Osteoblast (primary cell): ENCODE measurements around the gene TMF1. TPM values are rescaled to one million over a fixed set of nuclear protein-coding genes. Genes with fewer than 3 reads are reported as not detected.
A peak's percentile ranks its signal among the peaks of the same experiment; 100 is the strongest.

Experiments
- DNase-seq: peaks from one replicate; pipeline ENCODE4 v3.0.0; 2011; ENCODE audit warnings: low spot score, mixed read lengths; ENCODE audit not compliant: insufficient read length; ENCODE audit errors: missing footprints
- H2AFZ ChIP-seq: 2 replicates; pipeline ENCODE4 v1.6.0; 2011; ENCODE audit warnings: mild to moderate bottlenecking, low read length
- H3K27ac ChIP-seq: 2 replicates; pipeline ENCODE4 v1.5.1; 2011; ENCODE audit warnings: mild to moderate bottlenecking, low read depth, low read length, moderate library complexity
- H3K27me3 ChIP-seq: 2 replicates; pipeline ENCODE4 v1.6.0; 2012; ENCODE audit warnings: mild to moderate bottlenecking, control low read depth, inconsistent platforms, low read length, moderate library complexity; ENCODE audit not compliant: insufficient read depth
- H3K36me3 ChIP-seq: 2 replicates; pipeline ENCODE4 v1.5.1; 2011; ENCODE audit warnings: mild to moderate bottlenecking, low read length, control low read depth, moderate library complexity; ENCODE audit not compliant: insufficient read depth
- H3K4me1 ChIP-seq: 2 replicates; pipeline ENCODE4 v1.5.1; 2011; ENCODE audit warnings: mild to moderate bottlenecking, low read length, control low read depth, moderate library complexity; ENCODE audit not compliant: insufficient read depth
- H3K4me2 ChIP-seq: 2 replicates; pipeline ENCODE4 v1.6.0; 2011; ENCODE audit warnings: mild to moderate bottlenecking, low read length; ENCODE audit not compliant: insufficient read depth
- H3K4me3 ChIP-seq: fragments of 200-600 bp; sonication (generic); 3 replicates; pipeline ENCODE4 v1.5.1; 2012; ENCODE audit warnings: mild to moderate bottlenecking, low read length, inconsistent platforms; ENCODE audit not compliant: insufficient read depth
- H3K79me2 ChIP-seq: 2 replicates; pipeline ENCODE4 v1.6.0; 2012; ENCODE audit warnings: mild to moderate bottlenecking, low read length, control low read depth, inconsistent platforms; ENCODE audit not compliant: insufficient read depth
- H3K9me3 ChIP-seq: 2 replicates; pipeline ENCODE4 v1.5.1; 2011; ENCODE audit warnings: low read depth, low read length, control low read depth
- H4K20me1 ChIP-seq: 2 replicates; pipeline ENCODE4 v1.6.0; 2012; ENCODE audit warnings: mild to moderate bottlenecking, low read length, control low read depth; ENCODE audit not compliant: insufficient read depth
- total RNA-seq: library from RNA; depleted of rRNA; stranded (reverse); fragments of >200 nt; gene quantifications from 2 replicates; pipeline ENCODE4 v1.2.3, GENCODE V29; 2012
- TF ChIP-seq, protein P1 (sequence below): IDR thresholded peaks from 2 replicates; pipeline ENCODE4 v1.5.1; 2011; ENCODE audit warnings: mild to moderate bottlenecking, low read depth, low read length, moderate library complexity; ENCODE audit errors: extremely low read depth

The TMF1 gene
- total RNA-seq, 1 donor = 45.6 TPM

GRCh38 chr3:69090021-69090420 lies 37.9 kb upstream of the TMF1 start:
- peaks cover 59% of the 10 kb centered on the region for H3K4me1 ChIP-seq

DNA sequence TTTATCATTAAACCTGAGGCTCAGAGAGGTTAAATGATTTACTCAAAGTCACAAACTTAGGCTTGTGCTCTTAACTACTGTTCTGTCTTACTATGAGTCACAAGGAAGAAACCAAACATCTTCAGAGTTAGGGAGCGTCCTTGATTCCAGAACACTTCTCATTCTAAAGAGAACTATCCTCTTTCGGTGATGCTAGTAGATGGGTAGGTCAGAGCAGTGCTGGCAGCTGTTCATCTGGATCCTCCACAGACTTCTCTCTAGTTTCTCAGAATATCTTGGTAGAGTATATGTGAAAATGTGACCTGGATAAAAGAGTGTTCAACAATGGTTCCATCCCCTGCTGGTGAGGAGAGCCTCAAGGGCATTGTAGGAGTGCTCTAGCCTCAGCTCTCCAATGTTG lies 35.9 kb upstream of the TMF1 start:
- peaks cover 10% of the 10 kb centered on the region for H3K36me3 ChIP-seq
- H3K4me3 ChIP-seq = peak overlapping the region; percentile 1
- peaks cover 61% of the 10 kb centered on the region for H3K4me1 ChIP-seq
- peaks cover 37% of the 10 kb centered on the region for H4K20me1 ChIP-seq
- H3K27ac ChIP-seq = peak overlapping the region; percentile 10
- H3K27me3 ChIP-seq = no peaks in the 10 kb centered on the region
- TF ChIP-seq, protein P1, sequence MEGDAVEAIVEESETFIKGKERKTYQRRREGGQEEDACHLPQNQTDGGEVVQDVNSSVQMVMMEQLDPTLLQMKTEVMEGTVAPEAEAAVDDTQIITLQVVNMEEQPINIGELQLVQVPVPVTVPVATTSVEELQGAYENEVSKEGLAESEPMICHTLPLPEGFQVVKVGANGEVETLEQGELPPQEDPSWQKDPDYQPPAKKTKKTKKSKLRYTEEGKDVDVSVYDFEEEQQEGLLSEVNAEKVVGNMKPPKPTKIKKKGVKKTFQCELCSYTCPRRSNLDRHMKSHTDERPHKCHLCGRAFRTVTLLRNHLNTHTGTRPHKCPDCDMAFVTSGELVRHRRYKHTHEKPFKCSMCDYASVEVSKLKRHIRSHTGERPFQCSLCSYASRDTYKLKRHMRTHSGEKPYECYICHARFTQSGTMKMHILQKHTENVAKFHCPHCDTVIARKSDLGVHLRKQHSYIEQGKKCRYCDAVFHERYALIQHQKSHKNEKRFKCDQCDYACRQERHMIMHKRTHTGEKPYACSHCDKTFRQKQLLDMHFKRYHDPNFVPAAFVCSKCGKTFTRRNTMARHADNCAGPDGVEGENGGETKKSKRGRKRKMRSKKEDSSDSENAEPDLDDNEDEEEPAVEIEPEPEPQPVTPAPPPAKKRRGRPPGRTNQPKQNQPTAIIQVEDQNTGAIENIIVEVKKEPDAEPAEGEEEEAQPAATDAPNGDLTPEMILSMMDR = no peak
- H2AFZ ChIP-seq = no peak overlapping the region
- no peaks in the 10 kb centered on the region for H3K9me3 ChIP-seq
- peak overlapping the region; percentile 93 for H3K4me2 ChIP-seq
- peaks cover 71% of the 10 kb centered on the region for H3K79me2 ChIP-seq
- DNase-seq = no peak

More at GRCh38 chr3:69090021-69090420, 37.9 kb upstream of the TMF1 start:
- peaks cover 10% of the 10 kb centered on the region for H3K36me3 ChIP-seq
- peaks cover 49% of the 10 kb centered on the region for H4K20me1 ChIP-seq
- TF ChIP-seq, protein P1 = no peak
- no peak overlapping the region for H2AFZ ChIP-seq
- no peaks in the 10 kb centered on the region for H3K9me3 ChIP-seq
- H3K79me2 ChIP-seq = peaks cover 84% of the 10 kb centered on the region
- H3K27me3 ChIP-seq = no peaks in the 10 kb centered on the region
- H3K27ac ChIP-seq = peak overlapping the region; percentile 50
- no peak for DNase-seq
- peak overlapping the region; percentile 69 for H3K4me2 ChIP-seq
- peak overlapping the region; percentile 24 for H3K4me3 ChIP-seq

- no peaks in the 10 kb centered on the region for H3K27me3 ChIP-seq
- peak overlapping the region; percentile 93 for H3K4me2 ChIP-seq
- peaks cover 35% of the 10 kb centered on the region for H4K20me1 ChIP-seq
- no peaks in the 10 kb centered on the region for H3K9me3 ChIP-seq
- no peak overlapping the region for H2AFZ ChIP-seq
- H3K79me2 ChIP-seq = peaks cover 64% of the 10 kb centered on the region
- no peak for DNase-seq
- peak overlapping the region; percentile 24 for H3K4me3 ChIP-seq
- TF ChIP-seq, protein P1 = no peak
- peak overlapping the region; percentile 94 for H3K27ac ChIP-seq
- H3K4me1 ChIP-seq = peaks cover 69% of the 10 kb centered on the region
- H3K36me3 ChIP-seq = peaks cover 8% of the 10 kb centered on the region
Measured at GRCh38 chr3:69087030-69087791, 35.1 kb upstream of the TMF1 start.
